NCI-H1092 (cell line): ENCODE measurements around the gene PER1.

ENCODE experiments used
- DNase-seq: peaks from one replicate; lab custom pipeline; 2025; lab: John Stamatoyannopoulos, UW

PER1 gene

DNA sequence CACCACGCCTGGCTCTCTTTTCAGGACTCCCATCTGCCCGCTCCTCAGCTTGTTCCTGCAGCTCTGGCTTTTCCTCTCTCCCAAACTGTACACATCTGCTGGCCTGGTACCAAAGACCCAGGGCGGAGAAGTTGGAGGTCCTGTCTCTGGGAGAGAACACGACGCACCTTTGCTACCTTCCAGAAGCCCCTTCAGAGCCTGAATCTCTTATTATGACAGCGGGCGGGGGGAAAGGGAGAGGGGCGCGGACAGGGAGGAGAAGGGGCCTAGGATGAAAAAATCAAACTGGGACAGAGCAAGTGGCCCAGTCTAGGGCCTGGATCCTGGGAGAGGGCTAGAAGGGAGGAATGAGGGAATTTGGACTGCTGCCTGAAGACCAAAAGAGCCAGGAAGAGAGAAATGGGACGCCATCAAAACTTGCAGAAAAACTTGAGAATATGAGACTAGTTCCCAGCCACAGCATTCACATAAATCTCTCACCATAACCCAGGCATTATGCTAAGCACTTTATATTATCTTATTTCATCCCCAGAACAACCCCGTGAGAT, 2.5 kb upstream of the PER1 start:
- DNase-seq = no peak

DNA sequence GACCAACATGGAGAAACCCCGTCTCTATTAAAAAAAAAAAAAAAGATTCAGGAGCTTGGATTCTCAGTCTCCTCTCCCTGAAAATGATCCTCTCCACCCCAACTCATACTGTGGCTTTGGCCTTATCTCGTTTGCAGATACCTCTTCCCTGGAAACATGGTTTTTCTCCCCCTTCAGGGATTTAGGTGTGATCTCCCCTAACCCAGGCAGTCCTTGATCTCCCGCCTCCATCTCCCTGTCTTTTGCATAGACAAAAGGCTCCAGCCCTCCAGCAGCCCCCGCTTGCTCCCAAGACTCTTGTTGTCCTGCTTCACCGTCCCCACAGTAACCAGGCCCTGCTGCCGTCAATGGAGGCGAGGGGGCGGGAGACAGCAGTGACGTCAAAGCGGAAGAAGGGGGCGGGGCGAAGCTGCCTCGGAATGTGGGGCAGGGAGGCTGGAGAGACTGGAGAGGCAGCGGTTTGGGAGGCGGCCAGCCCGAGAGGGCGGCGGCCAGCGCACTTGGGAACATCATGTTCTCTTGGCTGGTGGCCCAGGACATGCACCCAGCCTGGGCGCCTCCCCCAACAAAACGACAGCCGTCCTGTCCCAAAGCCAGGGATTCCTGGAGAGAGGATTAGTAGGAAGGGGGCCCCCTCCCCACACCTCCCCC, 1.9 kb upstream of the PER1 start:
- DNase-seq = no peak

DNA sequence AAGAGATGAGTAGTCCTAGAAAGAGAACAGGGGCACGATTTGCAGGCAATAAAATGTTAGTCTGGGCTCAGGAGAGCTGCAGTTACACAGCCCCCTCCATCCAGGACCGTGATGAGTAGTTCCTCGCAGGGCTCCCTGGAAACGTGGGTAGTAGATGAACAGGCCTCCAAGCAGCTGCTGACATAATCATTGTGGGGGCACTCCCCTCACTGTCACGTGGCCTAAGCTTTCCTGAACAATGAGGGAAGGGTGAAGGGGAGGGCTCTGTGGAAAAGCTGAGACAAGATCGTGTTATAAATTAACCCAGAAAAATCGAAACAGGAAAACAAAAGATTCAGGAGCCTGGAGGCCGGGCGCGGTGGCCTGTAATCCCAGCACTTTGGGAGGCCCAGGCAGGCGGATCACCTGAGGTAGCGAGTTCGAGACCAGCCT, 1.3 kb upstream of the PER1 start:
- DNase-seq = no peak

DNA sequence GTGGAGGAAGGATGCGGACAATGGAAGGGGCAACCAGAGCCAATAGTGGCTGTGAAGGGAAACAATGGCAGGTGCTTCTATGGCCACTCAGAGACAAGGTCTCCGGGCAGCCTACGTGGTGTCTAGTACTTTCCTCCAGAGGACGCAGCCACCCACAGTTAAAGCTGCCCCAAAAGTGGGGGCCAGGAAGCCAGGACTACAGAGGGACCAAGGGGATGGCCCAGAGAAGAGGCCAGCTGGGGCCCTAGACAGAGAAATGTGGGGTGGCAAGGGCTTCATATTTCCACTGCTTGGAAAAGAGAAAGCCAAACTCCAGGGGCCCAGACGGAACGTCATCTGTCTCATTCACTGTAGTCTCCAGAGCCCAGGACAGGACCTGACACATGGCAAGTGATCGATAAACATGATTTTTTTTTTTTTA, 837 bp upstream of the PER1 start:
- no peak for DNase-seq

DNA sequence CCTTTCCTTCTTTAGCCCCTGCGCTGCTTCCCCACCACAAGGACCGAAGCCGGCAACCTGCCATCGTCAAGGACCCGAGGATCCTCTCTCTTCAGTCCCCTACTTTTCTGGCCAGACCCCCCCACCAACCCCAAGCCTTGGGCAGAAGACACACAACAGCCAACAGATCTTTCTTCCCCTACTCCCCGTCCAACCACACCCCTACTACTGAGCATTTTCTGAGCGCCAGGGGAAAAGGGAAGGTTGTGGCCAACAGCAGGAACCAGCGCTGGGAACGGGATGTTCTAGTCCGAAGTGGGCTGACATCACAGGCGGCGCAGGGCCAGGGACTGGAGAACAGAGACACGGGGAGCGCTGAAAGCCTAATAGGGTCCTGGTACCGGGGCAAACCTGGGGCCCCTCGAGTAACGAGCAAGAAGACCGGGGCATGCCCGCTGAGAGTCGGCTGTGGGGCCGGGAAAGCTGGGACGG, 528 bp downstream of the PER1 start:
- no peak for DNase-seq

DNA sequence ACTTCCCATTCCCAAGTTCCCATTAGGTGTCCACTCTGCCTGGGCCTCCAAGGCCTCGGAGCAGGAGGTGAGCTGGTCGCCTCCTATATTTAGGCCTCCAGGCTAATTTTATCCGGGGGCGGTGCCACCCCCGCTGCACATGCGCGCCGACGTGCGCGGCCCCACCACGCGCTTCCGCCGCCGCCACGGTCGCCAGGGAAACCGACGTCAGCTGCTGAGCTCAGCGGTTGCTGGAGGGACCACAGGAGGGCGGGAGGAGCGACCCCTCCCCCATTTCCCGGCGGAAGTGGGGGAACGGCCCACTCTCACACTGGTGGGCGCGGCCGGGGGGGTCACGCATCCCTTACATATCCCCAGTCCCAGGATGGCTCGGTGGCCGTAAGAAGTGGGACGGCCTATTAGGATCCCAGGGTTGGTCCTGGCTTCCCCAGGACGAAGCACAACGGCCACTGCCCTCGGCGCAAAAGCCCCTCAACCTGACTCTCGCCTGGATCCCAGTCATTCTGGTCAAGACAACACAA, 1.0 kb downstream of the PER1 start:
- DNase-seq = peak; percentile 44

DNA sequence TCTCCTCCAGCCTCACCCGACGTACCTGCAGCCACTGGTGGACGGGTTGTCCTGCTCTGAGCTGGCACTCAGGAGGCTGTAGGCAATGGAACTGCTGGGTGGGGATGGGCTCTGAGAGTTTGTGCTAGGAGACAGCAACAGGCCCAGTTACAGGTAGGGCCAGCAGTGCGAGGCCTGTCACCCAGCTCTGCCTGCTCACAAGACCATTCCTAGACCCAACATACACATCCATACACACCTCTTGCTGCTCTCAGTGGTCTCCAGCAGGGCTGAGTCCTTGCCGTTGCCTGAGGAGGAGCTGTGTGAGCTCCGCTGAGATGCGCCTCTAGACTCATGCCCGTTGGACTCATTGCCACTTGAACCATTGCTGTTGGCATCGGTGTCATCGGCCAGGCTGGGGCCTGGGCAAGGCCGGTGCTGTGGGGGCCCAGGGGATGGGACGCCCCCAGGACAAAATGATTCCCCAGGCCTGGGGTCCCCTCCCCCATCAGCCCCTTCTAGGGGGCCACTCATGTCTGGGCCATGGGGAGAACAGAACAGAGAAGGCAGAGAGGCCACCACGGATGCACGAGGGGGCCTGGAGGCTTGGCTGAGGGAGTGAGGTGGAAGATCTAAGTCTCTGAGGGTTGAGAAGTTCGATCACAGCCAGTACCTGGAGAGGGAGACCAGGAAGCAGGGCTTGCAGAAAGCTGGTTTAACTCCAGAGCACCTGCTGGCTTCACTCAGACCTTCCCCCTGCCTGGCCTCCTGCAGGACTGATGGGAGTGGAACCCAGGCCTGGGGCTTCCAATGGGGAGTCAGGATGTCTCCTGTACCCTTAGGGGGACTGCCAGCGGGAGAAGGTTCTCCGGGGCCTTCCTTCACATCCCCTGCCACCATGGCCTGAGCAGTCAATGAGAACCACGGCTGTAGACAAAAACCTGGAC, 1.7 kb downstream of the PER1 start:
- no peak for DNase-seq

DNA sequence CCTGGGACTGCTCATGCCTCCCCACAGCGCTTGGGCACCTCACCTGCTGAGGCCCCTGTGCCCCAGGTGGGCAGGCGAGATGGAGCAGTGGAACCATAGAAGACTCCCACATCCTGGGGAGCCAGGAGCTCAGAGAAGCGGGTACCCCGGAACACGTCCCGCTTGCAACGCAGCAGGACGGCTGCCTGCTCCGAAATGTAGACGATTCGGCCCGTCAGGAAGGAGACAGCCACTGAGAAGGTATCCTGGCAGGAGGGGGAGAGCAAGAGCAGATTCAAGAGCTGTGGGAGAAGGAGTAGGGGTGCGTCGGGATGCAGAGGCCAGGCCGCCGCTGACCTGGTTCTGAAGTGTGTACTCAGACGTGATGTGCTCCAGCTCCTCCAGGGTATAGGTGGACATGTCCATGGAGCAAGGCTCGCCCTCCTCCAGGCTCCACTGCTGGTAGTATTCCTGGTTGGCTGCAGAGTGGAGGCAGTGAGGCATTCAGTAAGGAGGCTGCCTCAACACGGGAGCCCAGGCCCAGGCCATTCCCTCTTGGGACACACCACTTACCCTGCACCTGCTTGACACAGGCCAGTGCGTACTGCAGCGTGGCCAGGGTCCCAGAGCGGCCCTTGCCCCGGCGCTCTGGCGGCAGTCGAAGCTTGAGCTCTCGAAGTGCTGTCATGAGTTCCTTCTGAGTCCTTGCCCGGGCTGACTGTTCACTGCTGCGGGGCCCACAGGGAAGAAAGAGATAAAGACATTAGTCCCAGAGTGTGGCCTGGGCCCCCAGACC, 2.6 kb downstream of the PER1 start:
- no peak for DNase-seq

DNA sequence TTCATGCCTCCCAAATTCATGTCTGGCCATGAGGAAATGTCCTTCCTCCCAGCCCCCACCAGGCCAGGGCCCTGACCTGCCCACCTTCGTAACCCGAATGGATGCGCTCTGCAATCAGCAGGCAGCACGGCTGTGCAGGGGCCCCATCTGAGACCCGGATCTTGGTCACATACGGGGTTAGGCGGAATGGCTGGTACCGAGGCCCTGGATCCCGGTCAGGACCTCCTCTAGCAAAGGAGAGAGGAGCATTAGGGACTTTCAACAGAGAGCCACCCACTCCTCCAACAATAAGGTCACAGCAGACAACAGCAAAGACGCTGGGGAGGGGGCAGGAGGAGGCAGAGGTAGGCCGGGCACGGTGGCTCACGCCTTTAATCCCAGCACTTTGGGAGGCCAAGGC, 3.6 kb downstream of the PER1 start:
- DNase-seq = no peak

DNA sequence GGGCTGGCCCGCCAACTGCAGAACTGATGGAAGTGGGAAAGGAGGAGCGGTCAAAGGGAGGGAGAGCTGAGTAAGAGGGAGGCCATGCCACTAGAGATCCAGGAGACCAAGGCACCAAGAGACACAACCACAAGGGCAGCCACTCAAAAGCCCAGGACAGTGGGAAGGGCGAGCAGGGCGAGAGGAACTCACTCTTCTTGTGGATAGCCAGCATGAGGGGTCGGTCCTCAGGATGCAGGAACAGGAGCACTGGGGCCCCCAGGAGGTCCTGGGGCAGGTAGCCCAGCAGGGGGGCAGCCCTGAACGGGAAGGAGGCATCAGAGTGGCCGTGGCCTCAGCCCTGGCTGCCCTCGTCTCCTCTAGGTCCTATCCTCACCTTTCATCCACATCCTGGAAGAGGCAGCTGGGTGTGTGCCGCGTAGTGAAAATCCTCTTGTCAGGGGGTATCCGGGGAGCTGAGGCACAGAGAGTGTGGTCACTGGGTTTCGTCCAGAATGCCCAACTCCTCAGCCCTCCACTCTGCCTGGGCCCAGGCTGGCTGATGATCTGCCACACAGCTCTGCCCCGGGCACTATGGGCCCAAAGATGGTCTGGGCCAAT, 4.3 kb downstream of the PER1 start:
- DNase-seq = no peak

DNA sequence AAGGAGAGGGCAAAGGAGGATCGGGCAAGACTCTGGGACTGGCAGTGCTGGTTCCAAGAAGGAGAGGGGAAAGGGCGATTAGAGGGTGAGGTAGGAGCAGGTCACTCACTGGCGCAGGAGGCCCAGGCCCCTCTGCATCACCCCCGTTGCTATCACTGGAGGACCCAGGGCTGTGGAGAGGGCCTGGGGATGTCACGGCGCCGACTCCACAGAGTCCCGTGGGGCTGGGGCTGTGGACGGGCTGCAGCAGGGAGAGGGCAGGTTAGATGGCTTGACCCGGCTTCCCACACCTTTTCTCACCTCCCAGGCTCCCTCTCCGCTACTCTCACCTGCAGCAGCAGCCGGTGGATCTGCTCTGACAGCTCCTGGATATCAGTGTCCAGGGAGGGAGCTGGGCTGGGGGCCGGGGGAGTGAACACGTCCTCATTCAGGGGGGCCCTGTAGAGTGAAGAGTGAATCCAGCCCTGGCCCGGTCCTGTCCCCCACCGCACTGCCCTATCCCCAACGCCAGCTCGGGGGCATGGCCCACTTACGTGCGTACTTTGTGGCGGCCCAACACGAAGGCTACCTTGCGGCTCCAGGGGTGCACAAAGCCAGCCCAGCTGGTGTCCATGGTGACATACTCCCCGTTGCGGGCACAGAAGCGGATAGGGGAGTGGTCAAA, 4.9 kb downstream of the PER1 start:
- DNase-seq = no peak

DNA sequence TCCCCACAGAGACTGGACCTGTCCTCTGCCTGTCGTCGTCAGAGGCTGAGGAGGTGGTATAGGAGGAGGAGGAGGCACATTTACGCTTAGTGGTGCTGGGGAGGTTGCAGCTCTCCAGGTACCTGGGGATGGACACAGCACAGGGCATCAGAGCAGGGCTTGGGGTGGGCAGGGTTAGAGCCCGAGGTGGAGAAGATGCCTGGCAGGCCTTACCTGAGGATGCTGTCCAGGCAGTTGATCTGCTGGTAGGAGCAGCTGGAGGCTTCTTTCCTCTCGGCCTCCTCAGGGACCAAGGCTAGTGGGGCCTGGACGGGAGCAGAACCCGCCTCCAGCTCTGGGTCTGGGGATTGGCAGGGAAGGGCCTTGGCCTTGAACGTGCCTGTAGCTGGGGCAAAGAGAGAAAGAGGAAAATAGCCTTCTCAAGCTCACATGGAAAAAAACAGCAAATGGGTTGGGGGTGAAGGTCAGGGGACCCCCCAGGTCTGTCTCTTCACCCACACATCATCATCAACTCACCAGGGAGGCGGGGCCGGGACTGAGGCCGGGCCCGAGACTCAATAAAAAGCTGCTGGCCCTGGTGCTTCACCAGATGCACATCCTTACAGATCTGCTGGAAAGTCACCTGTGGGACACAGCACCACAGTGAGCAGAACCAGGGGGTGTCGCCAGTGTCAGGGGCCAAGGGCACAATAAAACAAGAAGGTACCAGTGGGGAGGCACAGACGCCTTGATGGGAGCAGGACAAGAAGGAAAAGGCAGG, 5.6 kb downstream of the PER1 start:
- DNase-seq = no peak

DNA sequence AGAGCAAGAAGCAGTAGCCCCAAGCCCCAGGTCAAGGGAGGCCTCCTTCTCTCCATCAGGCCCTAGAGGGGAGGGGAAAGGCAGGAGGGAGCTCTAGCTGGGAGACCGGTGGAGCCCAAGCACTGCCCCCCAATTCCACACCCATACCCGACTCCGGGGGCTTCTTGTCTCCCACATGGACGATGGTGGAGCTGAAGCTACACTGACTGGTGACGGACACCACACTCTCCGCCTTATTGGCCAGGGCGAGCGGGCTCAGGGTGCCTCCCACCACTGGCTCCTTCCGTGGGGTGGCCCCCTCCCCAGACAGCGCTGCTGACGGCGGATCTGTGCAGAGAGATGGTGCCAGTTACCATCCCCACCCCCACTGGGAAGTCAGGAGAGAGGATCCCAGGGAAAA, 6.4 kb downstream of the PER1 start:
- DNase-seq = no peak

DNA sequence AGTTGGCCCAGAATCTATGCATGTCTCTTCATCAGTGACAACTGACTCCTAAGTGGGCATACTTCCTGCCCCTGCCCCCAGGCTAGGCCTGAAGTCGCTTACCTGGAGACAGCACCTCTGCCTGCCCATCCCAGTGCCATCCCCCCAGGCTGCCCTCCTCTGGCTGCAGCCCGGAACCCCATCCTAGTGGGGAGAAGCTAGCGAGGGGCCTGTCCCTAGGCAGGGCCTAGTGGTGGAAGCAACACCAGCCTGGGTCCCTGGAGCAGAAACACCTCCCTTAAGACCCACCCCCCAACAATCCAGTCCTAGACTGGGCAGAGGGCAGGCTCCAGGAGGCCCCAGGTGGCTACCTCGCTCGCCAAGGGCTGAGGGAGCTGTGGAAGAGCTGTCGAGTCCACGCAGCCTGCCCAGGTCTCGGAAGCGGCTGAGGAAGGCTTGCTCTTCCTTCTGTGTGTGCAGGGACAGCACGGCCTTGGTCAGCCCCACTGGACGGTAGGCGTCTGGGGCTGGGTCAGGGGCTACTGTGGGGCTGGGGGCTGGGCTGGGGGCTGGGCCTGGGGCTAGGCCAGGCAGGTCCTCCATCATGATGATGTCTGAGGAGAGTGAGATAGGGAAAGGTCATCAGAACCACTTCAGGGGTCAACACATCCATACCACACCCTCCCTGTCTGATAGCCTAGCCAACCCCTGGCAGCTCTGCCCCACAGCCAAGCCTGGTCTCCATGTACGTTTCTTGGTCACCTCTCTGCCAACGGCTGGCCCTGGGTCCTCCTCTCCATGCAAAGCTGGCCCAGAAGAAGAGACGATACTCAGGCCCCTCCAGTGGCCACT, 7.6 kb downstream of the PER1 start:
- no peak for DNase-seq

DNA sequence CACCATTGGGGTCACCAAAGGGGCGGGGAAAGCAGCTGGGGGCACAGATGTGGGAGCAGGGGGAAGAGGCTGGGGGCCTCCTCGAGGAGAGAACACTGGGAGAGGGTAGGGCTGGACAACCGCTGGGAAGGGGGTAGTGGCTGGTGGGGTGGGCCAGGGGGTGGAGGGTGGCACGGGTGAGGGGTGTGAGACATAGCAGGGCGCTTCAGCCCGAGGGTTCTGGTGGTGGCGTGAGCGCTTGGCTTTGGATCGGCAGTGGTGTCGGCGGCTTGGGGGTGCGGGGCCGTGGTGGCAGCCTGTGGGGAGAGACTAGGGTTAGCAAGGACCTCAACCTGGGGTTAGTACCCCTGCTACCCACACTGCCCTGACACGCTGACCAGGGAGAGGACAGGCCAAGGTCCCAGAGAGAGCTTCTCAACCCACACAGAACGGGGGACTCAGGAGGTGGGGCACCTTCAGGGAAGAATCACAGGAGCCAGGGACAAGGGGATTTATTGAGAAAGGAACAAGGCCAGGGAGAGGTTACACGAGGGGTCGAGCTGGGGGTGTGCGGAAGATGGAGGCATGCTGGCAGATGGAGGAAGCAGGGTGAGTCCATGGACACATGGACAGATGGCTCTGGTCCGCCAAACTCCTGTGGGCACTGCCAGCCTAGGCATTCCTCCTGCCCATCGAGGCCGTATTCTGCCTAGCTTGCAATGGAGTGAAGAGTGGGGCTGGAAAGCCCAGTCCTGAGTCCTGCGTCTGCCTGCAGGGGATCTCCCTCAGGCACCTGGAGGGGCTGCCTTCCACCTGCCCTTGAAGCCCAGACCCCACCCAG, 8.4 kb downstream of the PER1 start:
- DNase-seq = no peak

DNA sequence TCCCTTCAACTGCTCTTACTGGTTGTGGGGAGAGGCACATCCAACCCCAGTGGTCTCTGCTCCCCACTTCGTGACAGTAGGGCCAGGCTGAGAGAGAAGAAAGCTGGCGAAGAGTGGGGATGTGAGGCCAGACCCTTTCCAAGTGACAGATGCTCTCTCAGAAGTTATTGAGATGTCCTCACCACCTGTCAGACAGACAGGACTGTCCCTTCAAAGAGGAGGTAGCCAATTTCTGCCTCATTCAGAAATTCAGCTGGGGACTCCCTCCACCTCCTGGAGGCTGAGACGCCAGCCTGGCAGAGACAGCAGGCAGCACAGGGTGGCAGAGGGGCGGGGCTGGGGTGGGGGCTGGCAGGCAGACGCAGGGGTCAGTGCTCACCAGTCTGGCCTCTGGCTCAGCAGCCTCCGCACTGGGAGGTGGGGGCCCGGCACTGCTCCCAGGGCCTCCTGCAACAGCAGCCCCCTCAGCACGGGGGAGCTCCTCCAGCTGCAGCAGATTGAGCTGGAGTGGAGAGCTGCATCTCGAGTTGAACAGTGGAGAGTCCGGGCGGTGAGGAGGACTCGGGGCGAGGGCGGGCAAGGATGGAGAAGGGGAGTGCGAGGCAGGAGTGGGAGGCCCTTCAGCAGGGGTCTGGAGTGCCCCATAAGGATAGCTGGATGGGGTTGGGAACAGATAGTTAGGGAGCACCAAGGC, 9.2 kb downstream of the PER1 start:
- DNase-seq = no peak

DNA sequence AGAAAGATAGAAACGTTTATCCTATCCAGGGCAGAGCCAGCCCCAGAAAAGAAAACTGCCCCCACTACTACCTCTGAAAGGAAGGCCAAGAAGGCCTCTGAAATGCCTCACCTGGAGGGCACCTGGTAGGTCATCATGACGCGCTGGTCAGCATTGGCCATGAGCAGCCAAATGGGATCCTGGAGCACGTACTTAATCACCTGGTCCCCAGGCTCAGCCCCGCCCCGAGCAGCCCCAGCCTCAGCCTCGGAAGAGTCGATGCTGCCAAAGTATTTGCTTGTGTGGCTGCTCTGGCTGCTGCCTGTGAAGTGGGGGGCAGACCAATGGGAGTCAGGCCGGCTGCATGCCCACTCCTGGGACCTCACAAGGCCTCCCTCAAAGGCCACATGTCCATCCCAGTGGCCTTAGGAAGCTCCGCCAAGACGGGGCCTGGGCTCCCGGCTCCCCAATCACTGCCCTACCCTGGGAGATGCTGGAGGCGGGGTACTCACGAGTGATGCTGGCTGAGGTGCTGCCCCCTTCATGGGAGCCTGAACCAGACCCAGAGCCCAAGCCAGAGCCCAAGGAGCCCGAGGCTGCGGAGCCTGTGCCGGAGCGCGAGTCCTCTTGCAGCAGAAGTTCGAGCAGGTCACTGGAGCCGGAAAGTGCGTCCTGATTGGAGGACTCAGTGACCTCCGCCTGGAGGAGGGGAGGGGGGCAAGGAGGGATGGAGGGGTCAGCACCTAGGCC, 9.9 kb downstream of the PER1 start:
- DNase-seq = no peak
